B cell (primary cell): ENCODE data around the gene UNC13D. TPM values are rescaled to one million over a fixed set of nuclear protein-coding genes. Genes with fewer than 3 reads are reported as not detected.

Source experiments
- ATAC-seq: fragments of 200-7000 bp; cut with Tn5 transposase; one replicate; pipeline ENCODE4 v1.10.0; 2021; ENCODE audit warnings: low read depth, mild to moderate bottlenecking, moderate number of reproducible peaks, moderate library complexity
- CTCF ChIA-PET: fragments of 350-600 bp; sonication (Branson Sonifier 250); formaldehyde crosslinking; loops from one replicate; lab custom pipeline; 2021; ENCODE audit warnings: antibody characterized with exemption, inconsistent platforms; lab: Charles Lee
- POLR2A ChIA-PET: fragments of 350-600 bp; sonication (Branson Sonifier 250); formaldehyde crosslinking; loops from one replicate; lab custom pipeline; 2021; ENCODE audit warnings: antibody characterized with exemption; lab: Charles Lee
- DNase-seq: peaks from one replicate; pipeline ENCODE4 v3.0.0; 2013
- H2AFZ ChIP-seq: 2 replicates; pipeline ENCODE4 v1.6.1; 2012; ENCODE audit warnings: mild to moderate bottlenecking, low read depth, low read length; ENCODE audit not compliant: insufficient read depth, poor library complexity, severe bottlenecking
- H3K27ac ChIP-seq, 2 donors: 1 replicate in 1 of 2; 2 replicates in 1 of 2; pipeline ENCODE4 v1.5.1; 2012 to 2013; ENCODE audit warnings: low read length in 2 of 2, mild to moderate bottlenecking in 2 of 2, moderate library complexity in 1 of 2
- H3K27me3 ChIP-seq, 4 experiments: fragments of 200-600 bp in 1 of 4; sonication (generic) in 1 of 4; replicated peaks in 1 of 4; 1 replicate in 2 of 4; 2 replicates in 2 of 4; pipeline versions ENCODE4 v1.6.1 to v1.7.0; 2013 to 2016; ENCODE audit warnings: low read length in 3 of 4, mild to moderate bottlenecking in 2 of 4, mixed read lengths in 1 of 4, moderate library complexity in 1 of 4; ENCODE audit not compliant: insufficient read depth in 4 of 4, control insufficient read depth in 3 of 4; ENCODE audit errors: control extremely low read depth in 1 of 4
- H3K36me3 ChIP-seq, 2 experiments: replicated peaks in 1 of 2; 1 replicate in 1 of 2; 2 replicates in 1 of 2; pipeline versions ENCODE4 v1.6.1 to v1.7.1; 2013; ENCODE audit warnings: low read length in 1 of 2; ENCODE audit not compliant: insufficient read depth in 2 of 2, control insufficient read depth in 1 of 2; ENCODE audit errors: control extremely low read depth in 1 of 2, extremely low read depth in 1 of 2
- H3K4me1 ChIP-seq, 2 donors: fragments of 200-600 bp in 1 of 2; sonication (generic) in 1 of 2; 1 replicate in 1 of 2; 2 replicates in 1 of 2; pipeline versions ENCODE4 v1.5.1 to v1.6.1; 2013 to 2017; ENCODE audit warnings: low read length in 2 of 2; ENCODE audit not compliant: control insufficient read depth in 2 of 2, insufficient read depth in 2 of 2
- H3K4me2 ChIP-seq: replicated peaks from 2 replicates; pipeline ENCODE3; 2012; ENCODE audit warnings: mild to moderate bottlenecking, low read depth, low read length; ENCODE audit not compliant: poor library complexity, severe bottlenecking
- H3K4me3 ChIP-seq, 5 experiments: fragments of 200-600 bp in 1 of 5; sonication (generic) in 1 of 5; 1 replicate in 3 of 5; 2 replicates in 2 of 5; pipeline versions ENCODE4 v1.5.1 to v1.7.0; 2011 to 2016; ENCODE audit warnings: low read length in 4 of 5, mild to moderate bottlenecking in 4 of 5, low read depth in 2 of 5, control low read depth in 1 of 5, moderate library complexity in 1 of 5; ENCODE audit not compliant: insufficient read depth in 1 of 5; ENCODE audit errors: control extremely low read depth in 1 of 5, extremely low read depth in 1 of 5
- H3K79me2 ChIP-seq: fragments of 200-600 bp; sonication (generic); one replicate; pipeline ENCODE4 v1.6.0; 2016; ENCODE audit warnings: low read length; ENCODE audit not compliant: control insufficient read depth, insufficient read depth
- H3K9ac ChIP-seq: fragments of 200-600 bp; sonication (generic); 2 replicates; pipeline ENCODE4 v1.6.1; 2017; ENCODE audit warnings: mild to moderate bottlenecking, low read length, moderate library complexity
- H3K9me3 ChIP-seq, 3 donors: one replicate each; pipeline versions ENCODE4 v1.6.1 to v1.7.1; 2013; ENCODE audit warnings: low read length in 2 of 3; ENCODE audit not compliant: control insufficient read depth in 2 of 3, insufficient read depth in 1 of 3; ENCODE audit errors: control extremely low read depth in 1 of 3
- H4K20me1 ChIP-seq: 2 replicates; pipeline ENCODE4 v1.6.0; 2012; ENCODE audit warnings: mild to moderate bottlenecking, low read length; ENCODE audit not compliant: insufficient read depth, control insufficient read depth, poor library complexity, severe bottlenecking
- H3K27ac Mint-ChIP-seq: one replicate; pipeline ENCODE4 v1.8.0; 2021; ENCODE audit warnings: mixed read lengths
- H3K27me3 Mint-ChIP-seq: one replicate; pipeline ENCODE4 v1.8.0; 2021; ENCODE audit warnings: mixed read lengths
- H3K4me1 Mint-ChIP-seq: one replicate; pipeline ENCODE4 v1.8.0; 2021; ENCODE audit warnings: mixed read lengths
- H3K4me3 Mint-ChIP-seq: one replicate; pipeline ENCODE4 v1.8.0; 2021; ENCODE audit warnings: mixed read lengths
- H3K9me3 Mint-ChIP-seq: one replicate; pipeline ENCODE4 v1.8.0; 2022; ENCODE audit warnings: mixed read lengths; ENCODE audit not compliant: insufficient read depth
- EZH2 ChIP-seq: IDR thresholded peaks from 2 replicates; pipeline ENCODE4 v1.6.1; 2012; ENCODE audit warnings: borderline replicate concordance, low read depth, mild to moderate bottlenecking, moderate library complexity, low read length; ENCODE audit not compliant: insufficient read depth, poor library complexity, severe bottlenecking
- WGBS: methylation state at CpG from one replicate; pipeline ENCODE4 v1.1.5; 2013; ENCODE audit warnings: missing lambda C conversion rate; ENCODE audit not compliant: insufficient coverage; 5-methylcytosine and 5-hydroxymethylcytosine counted together
- intact Hi-C: fragments of 100-400 bp; cut with micrococcal nuclease; formaldehyde crosslinking; loops from one replicate; pipeline ENCODE4 v1.10.0; 2022
- polyA plus RNA-seq: library from polyadenylated mRNA; depleted of rRNA; stranded (reverse); fragments of >200 nt; gene quantifications from 2 replicates; pipeline ENCODE4 v1.2.3, GENCODE V29; 2012
- total RNA-seq, 2 donors: library from RNA; stranded (reverse); fragments of 120-200 nt in 1 of 2; gene quantifications; 1 replicate in 1 of 2; 2 replicates in 1 of 2; pipeline versions ENCODE4 v1.2.3 to v1.2.4, GENCODE V29; 2013 to 2022
- TF ChIP-seq, protein P1 (sequence below): fragments of 200-600 bp; IDR thresholded peaks from one replicate; pipeline ENCODE4 v1.8.0; 2022; ENCODE audit warnings: antibody characterized with exemption, mild to moderate bottlenecking

Gene UNC13D
- total and polyA plus RNA-seq, 2 donors (not counting 1 experiment from before 2014, with no cell fraction given): 101 to 107 TPM

DNA sequence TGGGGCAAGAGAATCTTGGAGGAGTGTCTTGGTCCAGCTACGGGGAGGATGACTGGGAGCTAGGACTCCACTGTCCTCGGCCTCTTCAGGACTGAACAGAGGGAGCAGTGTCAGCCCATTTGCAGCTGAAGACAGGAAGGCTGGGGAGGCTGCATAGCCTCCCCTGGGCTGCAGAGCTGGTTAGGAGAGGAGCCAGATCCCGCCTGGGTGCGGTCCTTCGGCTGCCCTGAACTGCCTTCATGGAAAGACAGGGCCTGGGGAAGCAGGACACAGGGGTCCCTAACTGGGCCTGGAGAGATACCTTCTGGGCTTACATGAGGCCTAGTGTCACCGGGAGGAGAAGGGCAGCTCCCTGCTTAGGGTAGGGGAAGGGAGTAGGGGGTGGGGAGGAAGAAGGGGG, 26.6 kb downstream of the UNC13D start:
- no peak overlapping the region for H3K9ac ChIP-seq
- H3K4me2 ChIP-seq: no peak overlapping the region
- WGBS: 98% methylated on average over 6 of the region's 6 CpGs
- TF ChIP-seq EZH2: no peak
- TF ChIP-seq, protein P1, sequence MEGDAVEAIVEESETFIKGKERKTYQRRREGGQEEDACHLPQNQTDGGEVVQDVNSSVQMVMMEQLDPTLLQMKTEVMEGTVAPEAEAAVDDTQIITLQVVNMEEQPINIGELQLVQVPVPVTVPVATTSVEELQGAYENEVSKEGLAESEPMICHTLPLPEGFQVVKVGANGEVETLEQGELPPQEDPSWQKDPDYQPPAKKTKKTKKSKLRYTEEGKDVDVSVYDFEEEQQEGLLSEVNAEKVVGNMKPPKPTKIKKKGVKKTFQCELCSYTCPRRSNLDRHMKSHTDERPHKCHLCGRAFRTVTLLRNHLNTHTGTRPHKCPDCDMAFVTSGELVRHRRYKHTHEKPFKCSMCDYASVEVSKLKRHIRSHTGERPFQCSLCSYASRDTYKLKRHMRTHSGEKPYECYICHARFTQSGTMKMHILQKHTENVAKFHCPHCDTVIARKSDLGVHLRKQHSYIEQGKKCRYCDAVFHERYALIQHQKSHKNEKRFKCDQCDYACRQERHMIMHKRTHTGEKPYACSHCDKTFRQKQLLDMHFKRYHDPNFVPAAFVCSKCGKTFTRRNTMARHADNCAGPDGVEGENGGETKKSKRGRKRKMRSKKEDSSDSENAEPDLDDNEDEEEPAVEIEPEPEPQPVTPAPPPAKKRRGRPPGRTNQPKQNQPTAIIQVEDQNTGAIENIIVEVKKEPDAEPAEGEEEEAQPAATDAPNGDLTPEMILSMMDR: no peak
- intact Hi-C loops: no loop called here
- Mint-ChIP-seq H3K9me3 (no peaks in the 10 kb centered on the region), H3K4me1 (peaks cover 10% of the 10 kb centered on the region), H3K27me3 (no peaks in the 10 kb centered on the region), H3K4me3 (no peak overlapping the region), H3K27ac (no peak overlapping the region)
- no peak overlapping the region for H3K4me3 ChIP-seq
- DNase-seq: no peak
- H3K27ac ChIP-seq: no peak overlapping the region
- H3K9me3 ChIP-seq: no peaks in the 10 kb centered on the region
- H3K4me1 ChIP-seq: peaks cover 0 to 4% of the 10 kb centered on the region in 2 donors
- H3K79me2 ChIP-seq: no peaks in the 10 kb centered on the region
- ChIA-PET POLR2A (interaction anchor here (0.7 kb wide), 1 partner anchor 8 kb away, joined by 3 read pairs; no protein-coding TSS in a partner anchor), CTCF (interaction anchor here (0.7 to 1.6 kb wide), 3 partner anchors 10 to 185 kb away, joined by 4 read pairs; no protein-coding TSS in a partner anchor)
- H2AFZ ChIP-seq: no peak overlapping the region
- ATAC-seq: no peak
- H4K20me1 ChIP-seq: no peaks in the 10 kb centered on the region
- H3K27me3 ChIP-seq: no peaks in the 10 kb centered on the region
- peaks cover 0 to 80% of the 10 kb centered on the region in 2 experiments for H3K36me3 ChIP-seq

DNA sequence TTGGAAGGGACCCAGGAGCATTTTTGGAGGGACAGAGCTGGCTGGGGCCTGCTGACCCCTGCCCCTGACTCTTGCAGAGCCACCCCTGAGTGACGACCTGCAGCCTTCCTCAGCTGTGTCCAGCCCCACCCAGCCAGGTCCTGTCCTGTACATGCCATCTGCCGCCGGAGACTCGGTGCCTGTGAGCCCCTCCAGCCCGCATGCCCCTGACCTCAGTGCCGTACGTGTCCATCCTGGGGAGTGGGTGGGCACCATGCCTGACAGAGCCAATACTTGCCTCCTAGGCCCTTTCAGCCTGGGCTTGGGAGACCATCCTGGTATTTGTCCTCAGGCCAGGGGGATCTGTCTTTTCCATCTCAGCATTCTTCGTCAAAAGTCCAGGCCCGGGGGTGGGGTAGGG, 27.5 kb downstream of the UNC13D start:
- no peak for ATAC-seq
- H3K27ac ChIP-seq: no peak overlapping the region
- H2AFZ ChIP-seq: no peak overlapping the region
- Mint-ChIP-seq H3K27me3 (no peaks in the 10 kb centered on the region), H3K4me3 (no peak overlapping the region), H3K27ac (no peak overlapping the region), H3K4me1 (peaks cover 4% of the 10 kb centered on the region), H3K9me3 (no peaks in the 10 kb centered on the region)
- ChIA-PET POLR2A (no interaction called here), CTCF (interaction anchor here (1.0 to 4.5 kb wide), 2 partner anchors 10 to 12 kb away, joined by 3 to 12 read pairs; no protein-coding TSS in a partner anchor)
- no peak overlapping the region for H3K9ac ChIP-seq
- H3K27me3 ChIP-seq: no peaks in the 10 kb centered on the region
- TF ChIP-seq, protein P1: no peak
- no peak for TF ChIP-seq EZH2
- H3K4me3 ChIP-seq: no peak overlapping the region
- no peak overlapping the region for H3K4me2 ChIP-seq
- H3K79me2 ChIP-seq: no peaks in the 10 kb centered on the region
- H3K4me1 ChIP-seq: no peaks in the 10 kb centered on the region
- no peak for DNase-seq
- peaks cover 0 to 80% of the 10 kb centered on the region in 2 experiments for H3K36me3 ChIP-seq
- H3K9me3 ChIP-seq: no peaks in the 10 kb centered on the region
- intact Hi-C loops: no loop called here
- WGBS: 97% methylated on average over 9 of the region's 9 CpGs
- H4K20me1 ChIP-seq: no peaks in the 10 kb centered on the region
